K562 (cell line): ENCODE data around the gene ALKBH8. TPM values are rescaled to one million over a fixed set of nuclear protein-coding genes. Genes with fewer than 3 reads are reported as not detected.

Source experiments
- HMBOX1 ChIP-seq: sonication (generic); IDR thresholded peaks from 2 replicates; pipeline ENCODE4 v1.6.1; 2016
- IRF1 ChIP-seq: sonication (generic); formaldehyde crosslinking; IDR thresholded peaks from 2 replicates; pipeline ENCODE4 v1.8.0; 2022; ENCODE audit warnings: missing genetic modification reagents, mild to moderate bottlenecking, borderline replicate concordance
- ZNF445 ChIP-seq: fragments of 250-450 bp; sonication (Bioruptor Pico); IDR thresholded peaks from 2 replicates; pipeline ENCODE4 v1.4.0; 2020; ENCODE audit warnings: low read depth, mild to moderate bottlenecking, moderate library complexity
- ZSCAN32 ChIP-seq: fragments of 450-650 bp; formaldehyde crosslinking; IDR thresholded peaks from 2 replicates; pipeline ENCODE4 v1.4.0; 2020; ENCODE audit warnings: mild to moderate bottlenecking, moderate library complexity
- polyA plus RNA-seq, 8 experiments: library from polyadenylated mRNA; depleted of rRNA in 4 of 8; stranded (reverse) in 5 of 8; unstranded in 3 of 8; fragments of >200 nt; fragmentation: Nextera tagmentation in 2 of 8; fragmentation: Illumina TruSeq in 1 of 8; extraction: Ambion mirVana in 2 of 8; extraction: Trizol in 1 of 8; gene quantifications; 2 replicates each; pipeline versions ENCODE4 v1.2.1 to v1.2.3, GENCODE V29; 2011 to 2014; ENCODE audit warnings: inconsistent platforms in 1 of 8, missing spikeins in 1 of 8
- total RNA-seq, 7 experiments: library from RNA; depleted of rRNA in 6 of 7; stranded (reverse); fragments of >200 nt in 6 of 7; fragmentation: Illumina TruSeq in 2 of 7; extraction: Trizol in 2 of 7; gene quantifications; 2 replicates each; pipeline versions ENCODE4 v1.2.1 to v1.2.3, GENCODE V29; 2011 to 2021; ENCODE audit warnings: low replicate concordance in 1 of 7
- TF ChIP-seq, protein P1 (sequence below): fragments of 450-650 bp; IDR thresholded peaks from 2 replicates; pipeline ENCODE4 v1.7.1; 2018; ENCODE audit warnings: mild to moderate bottlenecking, low read depth; ENCODE audit not compliant: partially characterized antibody
- TF ChIP-seq, protein P2 (sequence below): sonication (generic); formaldehyde crosslinking; IDR thresholded peaks from 2 replicates; pipeline ENCODE4 v1.8.1; 2023; ENCODE audit warnings: mild to moderate bottlenecking, missing genetic modification reagents
- TF ChIP-seq, protein P3 (sequence below): fragments of 250-450 bp; sonication (Bioruptor Pico); IDR thresholded peaks from 2 replicates; pipeline ENCODE4 v1.5.0; 2021; ENCODE audit warnings: mild to moderate bottlenecking, moderate library complexity
- TF ChIP-seq, protein P4 (sequence below): fragments of 450-650 bp; IDR thresholded peaks from 2 replicates; pipeline ENCODE4 v1.6.1; 2016; ENCODE audit warnings: low read depth

ALKBH8 gene
- total and polyA plus RNA-seq, 9 of the 15 experiments (the other 6 are each of a cell fraction or from before 2014, with no cell fraction given): 4.3 to 14.4 (median 9.1) TPM

GRCh38 chr11:107565219-107565937 is at the start of gene ALKBH8 (continued):
- TF ChIP-seq, protein P1, sequence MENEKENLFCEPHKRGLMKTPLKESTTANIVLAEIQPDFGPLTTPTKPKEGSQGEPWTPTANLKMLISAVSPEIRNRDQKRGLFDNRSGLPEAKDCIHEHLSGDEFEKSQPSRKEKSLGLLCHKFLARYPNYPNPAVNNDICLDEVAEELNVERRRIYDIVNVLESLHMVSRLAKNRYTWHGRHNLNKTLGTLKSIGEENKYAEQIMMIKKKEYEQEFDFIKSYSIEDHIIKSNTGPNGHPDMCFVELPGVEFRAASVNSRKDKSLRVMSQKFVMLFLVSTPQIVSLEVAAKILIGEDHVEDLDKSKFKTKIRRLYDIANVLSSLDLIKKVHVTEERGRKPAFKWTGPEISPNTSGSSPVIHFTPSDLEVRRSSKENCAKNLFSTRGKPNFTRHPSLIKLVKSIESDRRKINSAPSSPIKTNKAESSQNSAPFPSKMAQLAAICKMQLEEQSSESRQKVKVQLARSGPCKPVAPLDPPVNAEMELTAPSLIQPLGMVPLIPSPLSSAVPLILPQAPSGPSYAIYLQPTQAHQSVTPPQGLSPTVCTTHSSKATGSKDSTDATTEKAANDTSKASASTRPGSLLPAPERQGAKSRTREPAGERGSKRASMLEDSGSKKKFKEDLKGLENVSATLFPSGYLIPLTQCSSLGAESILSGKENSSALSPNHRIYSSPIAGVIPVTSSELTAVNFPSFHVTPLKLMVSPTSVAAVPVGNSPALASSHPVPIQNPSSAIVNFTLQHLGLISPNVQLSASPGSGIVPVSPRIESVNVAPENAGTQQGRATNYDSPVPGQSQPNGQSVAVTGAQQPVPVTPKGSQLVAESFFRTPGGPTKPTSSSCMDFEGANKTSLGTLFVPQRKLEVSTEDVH: no peak
- TF ChIP-seq, protein P2, sequence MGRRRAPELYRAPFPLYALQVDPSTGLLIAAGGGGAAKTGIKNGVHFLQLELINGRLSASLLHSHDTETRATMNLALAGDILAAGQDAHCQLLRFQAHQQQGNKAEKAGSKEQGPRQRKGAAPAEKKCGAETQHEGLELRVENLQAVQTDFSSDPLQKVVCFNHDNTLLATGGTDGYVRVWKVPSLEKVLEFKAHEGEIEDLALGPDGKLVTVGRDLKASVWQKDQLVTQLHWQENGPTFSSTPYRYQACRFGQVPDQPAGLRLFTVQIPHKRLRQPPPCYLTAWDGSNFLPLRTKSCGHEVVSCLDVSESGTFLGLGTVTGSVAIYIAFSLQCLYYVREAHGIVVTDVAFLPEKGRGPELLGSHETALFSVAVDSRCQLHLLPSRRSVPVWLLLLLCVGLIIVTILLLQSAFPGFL (CRISPR knock-in tag): no peak
- TF ChIP-seq ZNF445 (CRISPR knock-in tag) (no peak), ZSCAN32 (CRISPR knock-in tag) (no peak), HMBOX1 (no peak), IRF1 (CRISPR knock-in tag) (no peak)
- TF ChIP-seq, protein P3, sequence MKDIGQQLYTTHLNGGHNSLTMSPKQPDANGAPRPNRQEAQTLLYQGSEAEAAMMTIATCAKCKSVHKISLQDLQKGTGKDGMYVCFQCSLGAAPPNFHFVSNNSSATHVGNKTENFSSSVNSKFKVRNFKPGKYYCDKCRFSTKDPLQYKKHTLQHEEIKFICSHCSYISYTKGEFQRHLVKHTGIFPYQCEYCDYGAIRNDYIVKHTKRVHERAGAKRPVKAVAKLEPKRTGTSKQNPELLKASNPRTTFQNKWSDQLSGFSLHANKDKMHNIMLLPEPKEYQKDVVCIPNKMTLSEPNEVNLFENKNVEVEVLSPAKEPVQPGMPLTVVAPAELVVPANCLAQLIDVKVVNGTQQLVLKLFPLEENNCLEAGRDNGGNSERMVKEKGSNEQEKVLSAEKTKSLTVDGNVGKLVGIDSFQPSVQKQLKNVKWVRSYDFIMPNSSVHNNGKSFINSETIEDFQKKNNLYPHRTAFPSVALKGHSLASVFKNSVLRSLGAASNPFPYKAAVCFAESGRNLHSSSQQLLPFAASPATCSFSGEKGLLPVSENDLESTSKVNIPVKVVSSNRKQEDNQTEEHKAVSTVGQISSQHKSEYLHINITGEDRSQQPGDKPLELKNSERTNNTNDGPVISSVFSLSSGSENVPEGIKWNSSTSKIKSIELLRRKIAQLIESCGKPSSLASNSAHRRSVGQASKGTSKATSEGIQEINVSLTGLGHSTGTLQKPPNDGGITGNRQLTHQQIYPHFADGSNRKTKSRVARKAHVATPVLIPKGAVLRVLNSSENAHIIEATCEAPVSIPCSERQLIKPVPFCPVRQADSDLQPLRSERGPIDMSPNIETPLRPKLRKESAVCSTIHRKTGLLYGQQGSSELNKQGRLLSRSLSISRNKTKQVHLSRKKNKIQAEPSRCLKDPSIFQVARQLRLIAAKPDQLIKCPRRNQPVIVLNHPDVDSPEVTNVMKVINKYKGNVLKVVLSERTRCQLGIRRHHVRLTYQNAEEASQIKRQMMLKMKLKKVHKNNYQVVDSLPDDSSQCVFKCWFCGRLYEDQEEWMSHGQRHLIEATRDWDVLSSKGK: no peak
- TF ChIP-seq, protein P4, sequence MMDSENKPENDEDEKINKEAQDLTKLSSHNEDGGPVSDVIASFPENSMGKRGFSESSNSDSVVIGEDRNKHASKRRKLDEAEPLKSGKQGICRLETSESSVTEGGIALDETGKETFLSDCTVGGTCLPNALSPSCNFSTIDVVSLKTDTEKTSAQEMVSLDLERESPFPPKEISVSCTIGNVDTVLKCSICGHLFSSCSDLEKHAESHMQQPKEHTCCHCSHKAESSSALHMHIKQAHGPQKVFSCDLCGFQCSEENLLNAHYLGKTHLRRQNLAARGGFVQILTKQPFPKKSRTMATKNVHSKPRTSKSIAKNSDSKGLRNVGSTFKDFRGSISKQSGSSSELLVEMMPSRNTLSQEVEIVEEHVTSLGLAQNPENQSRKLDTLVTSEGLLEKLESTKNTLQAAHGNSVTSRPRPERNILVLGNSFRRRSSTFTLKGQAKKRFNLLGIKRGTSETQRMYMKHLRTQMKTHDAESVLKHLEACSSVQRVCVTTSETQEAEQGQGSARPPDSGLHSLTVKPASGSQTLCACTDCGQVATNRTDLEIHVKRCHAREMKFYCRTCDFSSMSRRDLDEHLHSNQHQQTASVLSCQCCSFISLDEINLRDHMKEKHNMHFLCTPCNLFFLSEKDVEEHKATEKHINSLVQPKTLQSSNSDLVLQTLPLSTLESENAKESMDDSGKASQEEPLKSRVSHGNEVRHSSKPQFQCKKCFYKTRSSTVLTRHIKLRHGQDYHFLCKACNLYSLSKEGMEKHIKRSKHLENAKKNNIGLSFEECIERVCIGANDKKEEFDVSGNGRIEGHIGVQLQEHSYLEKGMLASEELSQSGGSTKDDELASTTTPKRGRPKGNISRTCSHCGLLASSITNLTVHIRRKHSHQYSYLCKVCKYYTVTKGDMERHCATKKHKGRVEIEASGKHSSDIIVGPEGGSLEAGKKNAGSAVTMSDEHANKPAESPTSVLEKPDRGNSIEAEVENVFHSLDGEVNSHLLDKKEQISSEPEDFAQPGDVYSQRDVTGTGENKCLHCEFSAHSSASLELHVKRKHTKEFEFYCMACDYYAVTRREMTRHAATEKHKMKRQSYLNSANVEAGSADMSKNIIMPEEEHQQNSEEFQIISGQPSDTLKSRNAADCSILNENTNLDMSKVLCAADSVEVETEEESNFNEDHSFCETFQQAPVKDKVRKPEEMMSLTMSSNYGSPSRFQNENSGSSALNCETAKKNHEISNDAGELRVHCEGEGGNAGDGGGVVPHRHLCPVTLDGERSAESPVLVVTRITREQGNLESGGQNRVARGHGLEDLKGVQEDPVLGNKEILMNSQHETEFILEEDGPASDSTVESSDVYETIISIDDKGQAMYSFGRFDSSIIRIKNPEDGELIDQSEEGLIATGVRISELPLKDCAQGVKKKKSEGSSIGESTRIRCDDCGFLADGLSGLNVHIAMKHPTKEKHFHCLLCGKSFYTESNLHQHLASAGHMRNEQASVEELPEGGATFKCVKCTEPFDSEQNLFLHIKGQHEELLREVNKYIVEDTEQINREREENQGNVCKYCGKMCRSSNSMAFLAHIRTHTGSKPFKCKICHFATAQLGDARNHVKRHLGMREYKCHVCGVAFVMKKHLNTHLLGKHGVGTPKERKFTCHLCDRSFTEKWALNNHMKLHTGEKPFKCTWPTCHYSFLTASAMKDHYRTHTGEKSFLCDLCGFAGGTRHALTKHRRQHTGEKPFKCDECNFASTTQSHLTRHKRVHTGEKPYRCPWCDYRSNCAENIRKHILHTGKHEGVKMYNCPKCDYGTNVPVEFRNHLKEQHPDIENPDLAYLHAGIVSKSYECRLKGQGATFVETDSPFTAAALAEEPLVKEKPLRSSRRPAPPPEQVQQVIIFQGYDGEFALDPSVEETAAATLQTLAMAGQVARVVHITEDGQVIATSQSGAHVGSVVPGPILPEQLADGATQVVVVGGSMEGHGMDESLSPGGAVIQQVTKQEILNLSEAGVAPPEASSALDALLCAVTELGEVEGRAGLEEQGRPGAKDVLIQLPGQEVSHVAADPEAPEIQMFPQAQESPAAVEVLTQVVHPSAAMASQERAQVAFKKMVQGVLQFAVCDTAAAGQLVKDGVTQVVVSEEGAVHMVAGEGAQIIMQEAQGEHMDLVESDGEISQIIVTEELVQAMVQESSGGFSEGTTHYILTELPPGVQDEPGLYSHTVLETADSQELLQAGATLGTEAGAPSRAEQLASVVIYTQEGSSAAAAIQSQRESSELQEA: no peak
